HG03159 (cell line): ENCODE measurements around the gene CTSW.

Experiments used
- ATAC-seq: cut with Tn5 transposase; IDR thresholded peaks from one replicate; pipeline ENCODE4 v1.9.1; 2021; ENCODE audit warnings: mild to moderate bottlenecking, moderate library complexity; ENCODE audit not compliant: unreplicated experiment

The CTSW gene

DNA sequence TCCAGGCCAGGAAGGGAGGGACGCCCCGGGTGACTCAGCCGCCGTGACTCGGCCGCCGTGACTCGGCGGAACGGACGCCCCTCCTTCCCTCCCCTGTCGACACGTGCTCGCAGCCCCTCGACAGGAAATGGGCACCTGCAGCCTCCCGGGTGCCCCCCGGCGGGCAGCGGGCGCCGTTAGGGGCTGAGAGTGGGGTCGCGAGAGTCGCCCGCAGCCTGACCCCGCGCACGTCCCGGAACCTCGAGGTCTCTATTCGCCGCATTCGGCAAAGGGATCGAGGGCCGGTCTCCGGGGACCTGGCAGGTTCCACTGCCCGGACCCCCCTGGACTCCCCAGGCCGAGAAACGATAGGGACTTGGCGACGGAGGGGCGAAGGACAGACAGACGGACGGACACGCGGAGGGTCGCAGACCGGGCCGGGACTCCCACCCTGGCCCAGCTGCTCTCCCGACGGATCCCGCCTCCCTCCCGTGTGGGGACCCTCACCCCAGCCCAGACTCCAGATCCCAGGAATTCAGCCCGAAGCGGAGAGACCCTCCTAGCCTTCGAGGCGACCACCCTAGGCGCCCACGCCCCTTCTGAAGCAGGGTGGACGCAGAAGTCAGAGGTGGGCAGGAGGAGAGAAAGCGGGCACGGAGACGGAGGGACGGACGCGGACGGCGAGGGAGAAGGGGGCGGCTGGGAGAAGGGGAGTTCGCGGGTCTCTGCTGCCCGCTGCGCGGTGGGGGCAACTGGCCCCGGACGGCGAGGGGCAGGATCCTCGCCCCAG lies 19.9 kb downstream of the CTSW start:
- no peak for ATAC-seq

DNA sequence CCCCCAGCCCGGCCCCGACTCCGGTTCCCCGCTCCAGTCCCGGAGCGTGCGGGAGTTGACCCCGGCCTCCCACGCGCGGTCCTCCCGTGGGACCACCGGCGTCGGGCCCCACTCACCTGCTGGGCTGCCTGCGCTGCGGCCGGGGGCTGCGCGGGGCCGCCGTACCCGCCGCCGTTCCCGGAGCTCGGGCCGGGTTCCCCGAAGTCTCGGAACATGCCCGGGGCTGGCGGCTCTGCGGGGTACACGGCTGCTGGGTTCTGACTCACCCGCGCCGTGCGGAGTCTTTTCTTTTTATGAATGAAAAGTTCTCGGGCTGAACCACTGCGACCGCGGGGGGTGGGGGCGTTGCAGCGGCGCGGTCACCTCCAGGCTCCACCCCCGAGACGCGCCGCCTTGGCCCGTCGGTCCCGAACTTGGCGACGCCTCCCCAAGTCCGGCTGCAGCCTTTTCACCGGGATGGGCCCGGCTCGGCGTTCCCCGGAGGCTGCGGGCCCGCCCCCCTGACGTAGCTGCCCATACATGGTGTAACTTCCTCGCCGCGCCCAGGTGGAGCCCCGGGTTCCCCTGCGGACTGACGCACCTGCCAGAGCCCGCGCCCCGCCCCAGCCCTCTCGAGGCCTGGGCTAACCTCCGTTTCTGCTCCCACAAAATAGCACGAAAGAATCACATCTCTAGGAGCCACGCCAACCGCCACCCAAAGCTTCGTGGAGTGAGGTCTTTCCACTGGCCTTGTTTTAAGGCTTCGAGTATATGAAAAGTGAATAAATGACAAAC lies 20.7 kb downstream of the CTSW start, which contains the start of gene FOSL1:
Gene FOSL1, minus strand, starts transcription at position 264 of the 774 bp plus-strand sequence. Its CDS starts 49 bp downstream, at position 215.
- ATAC-seq: peak; percentile 78

DNA sequence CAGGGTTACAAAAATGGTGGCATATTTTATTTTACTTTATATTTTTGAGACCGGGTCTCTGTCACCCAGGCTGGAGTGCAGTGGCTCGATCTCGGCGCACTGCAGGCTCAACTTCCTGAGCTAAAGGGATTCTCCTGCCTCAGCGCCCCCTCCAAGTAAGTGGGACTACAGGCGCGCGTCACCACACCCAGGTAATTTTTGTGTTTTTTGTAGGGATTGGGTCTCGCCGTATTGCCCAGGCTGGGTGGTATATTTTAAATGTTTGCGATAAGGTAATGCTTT lies 21.2 kb downstream of the CTSW start:
- no peak for ATAC-seq

DNA sequence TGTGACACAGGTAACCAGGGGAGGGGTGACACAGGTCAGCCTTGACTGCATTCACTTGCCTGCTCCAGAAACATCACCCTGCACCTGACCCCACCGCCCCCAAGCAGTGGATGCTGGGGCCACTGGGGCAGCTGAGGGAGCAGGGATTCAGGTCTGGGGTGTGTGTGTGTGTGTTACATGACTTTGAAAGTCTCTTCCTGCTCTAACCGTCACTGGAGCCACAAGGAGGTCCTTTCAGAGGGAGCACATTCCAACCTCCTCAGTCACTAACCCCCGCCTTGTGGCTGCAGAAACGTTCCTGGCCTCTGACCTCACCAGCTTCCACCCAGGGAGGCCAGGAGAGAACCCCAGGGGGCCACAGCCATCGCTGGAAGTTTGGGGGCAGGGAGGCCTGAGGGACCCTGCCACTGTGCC lies 23.4 kb downstream of the CTSW start:
- ATAC-seq: no peak

DNA sequence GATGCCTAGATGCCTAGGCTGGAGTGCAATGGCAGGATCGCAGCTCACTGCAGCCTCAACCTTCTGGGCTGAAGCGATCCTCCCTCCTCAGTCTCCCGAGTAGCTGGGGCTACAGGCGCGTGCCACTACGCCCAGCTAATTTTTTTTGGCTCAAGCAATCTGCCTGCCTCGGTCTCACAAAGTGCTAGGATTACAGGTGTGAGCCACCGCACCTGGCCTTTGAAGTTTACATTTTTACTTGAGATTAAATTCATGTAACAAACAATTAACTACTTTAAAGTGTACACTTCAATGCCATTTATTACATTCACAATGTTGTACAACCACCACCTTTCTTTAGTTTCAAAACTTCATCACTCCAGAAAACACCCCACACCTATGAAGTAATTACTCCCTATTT lies 24.1 kb downstream of the CTSW start:
- no peak for ATAC-seq

DNA sequence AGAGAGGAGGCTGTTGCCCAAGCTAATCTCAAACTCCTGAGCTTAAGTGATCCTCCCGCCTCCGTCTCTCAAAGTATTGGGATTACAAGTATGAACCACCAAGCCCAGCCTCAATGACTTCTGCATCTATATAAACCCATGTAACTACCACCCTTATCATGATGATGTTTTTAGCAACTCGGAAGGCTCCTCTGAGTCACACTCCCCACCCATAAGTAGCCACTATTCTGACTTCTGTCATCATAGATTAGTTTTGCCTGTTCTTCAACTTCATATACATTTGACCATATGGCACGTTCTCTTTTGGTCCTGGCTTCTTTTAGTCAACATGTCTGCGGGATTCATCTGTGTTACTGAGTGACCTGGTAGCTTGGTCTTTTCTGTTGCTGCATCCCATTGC lies 27.0 kb downstream of the CTSW start:
- ATAC-seq: no peak

DNA sequence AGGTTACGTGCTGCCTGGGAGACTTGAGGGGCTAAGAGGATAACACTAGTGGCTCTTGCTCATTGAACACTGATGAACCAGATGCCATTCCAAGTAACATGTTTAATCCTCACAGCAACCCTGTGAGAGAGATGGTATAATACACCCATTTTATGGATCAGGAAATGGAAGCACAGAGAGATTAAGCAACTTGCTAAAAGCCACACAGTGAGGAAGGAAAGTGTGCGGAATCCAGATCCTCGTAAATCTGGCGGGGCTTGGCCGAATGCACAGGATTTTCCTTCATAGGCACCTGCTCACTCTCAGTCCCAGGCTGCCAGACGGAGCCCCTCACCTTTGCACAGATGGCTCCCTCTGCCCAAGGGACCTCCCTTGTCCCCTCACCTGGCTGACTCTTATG lies 28.2 kb downstream of the CTSW start:
- ATAC-seq: no peak

DNA sequence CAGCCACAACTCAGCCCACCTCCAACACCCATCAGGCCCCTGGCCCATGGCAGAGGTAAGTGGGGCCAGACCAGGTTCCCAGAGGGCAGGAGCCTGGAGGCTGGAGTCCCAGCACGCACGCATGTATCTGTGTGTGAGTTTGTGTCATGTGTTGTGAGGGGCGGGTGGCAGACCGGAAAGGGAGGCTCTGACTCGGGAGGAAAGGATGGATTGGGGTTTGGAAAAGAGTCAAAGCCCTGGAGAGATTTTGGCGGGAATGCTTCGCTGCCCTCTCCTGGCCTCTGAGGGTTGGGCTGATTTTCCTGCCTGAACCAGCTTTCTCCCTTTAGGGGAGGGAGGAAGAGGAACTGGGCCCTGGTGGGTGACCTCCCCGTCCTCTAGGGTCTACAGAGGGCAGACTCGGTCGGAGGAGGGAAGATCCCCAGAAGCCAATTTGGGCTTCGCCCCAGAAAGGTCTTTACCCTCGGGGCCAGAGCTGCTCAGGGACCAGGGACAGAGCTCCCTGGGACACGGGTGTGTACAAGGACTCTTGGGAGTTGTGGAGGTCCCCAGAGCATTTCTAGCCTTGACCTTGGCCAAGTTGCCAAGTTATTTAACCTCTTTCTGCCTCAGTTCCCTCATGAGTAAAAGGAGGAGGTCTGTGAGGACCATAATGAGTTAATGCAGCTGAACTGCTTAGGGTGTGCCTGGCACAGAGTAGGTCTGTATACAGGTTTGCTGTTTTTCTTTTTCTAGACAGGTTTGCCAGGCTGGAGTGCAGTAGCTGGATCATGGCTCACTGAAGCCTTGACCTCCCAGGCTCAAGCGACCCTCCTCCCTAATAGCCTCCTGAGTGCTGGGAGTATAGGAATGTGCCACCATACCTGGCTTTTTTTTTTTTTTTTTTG lies 32.3 kb downstream of the CTSW start:
- ATAC-seq: no peak

DNA sequence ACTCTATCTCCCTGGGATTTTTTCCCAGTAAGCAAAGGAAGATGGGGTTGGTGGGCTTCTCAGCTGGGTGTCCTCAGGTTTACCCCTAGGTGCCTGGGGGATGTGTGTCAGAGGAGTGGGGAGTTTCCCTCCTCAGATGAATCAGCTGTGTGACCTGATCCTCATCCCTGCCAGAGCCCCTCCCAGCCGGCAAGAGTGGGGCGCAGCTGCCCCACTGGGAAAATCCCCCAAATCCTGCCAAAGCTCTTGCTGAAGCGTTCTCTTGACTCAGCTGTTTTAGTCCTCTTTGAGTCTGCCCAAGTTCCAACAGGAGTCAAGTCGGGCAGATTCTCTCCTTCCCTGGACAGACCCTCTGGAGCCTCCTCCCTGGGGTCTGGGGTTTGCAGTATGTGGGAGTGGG lies 33.2 kb downstream of the CTSW start:
- ATAC-seq: no peak

DNA sequence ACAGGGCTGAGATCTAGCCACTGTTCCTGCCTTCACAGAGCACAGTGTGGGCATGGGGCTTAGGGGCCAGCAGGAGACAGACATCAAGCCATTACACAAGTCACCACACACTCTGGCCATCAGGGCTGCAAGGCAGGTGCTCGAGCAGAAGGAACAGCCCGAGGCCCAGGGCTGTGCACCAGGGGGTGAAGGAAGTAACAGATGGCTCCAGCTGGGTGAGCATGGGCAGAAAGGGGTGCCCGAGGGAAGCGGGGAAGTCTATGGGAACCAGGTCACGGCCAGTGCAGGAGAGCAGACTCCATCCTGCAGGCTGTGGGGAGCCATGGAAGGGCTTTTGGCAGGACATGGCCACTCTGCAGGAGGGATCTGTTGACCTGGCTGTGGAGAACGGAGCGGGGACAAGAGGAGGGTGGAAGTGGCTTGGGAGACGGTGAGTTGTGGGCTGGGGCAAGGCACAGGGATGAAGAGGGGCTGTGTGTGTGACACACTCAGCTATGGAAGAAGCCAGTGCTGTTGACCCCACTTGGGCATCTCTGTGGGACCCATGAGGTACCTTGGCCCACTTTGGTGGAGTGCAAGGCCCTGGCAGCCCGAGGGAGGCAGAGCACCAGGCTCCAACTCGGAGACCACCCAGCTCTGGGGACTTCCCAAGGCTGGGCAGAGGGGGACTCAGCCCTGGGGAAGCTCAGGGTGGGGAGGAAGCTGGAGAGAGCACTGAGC lies 35.6 kb downstream of the CTSW start:
- no peak for ATAC-seq

DNA sequence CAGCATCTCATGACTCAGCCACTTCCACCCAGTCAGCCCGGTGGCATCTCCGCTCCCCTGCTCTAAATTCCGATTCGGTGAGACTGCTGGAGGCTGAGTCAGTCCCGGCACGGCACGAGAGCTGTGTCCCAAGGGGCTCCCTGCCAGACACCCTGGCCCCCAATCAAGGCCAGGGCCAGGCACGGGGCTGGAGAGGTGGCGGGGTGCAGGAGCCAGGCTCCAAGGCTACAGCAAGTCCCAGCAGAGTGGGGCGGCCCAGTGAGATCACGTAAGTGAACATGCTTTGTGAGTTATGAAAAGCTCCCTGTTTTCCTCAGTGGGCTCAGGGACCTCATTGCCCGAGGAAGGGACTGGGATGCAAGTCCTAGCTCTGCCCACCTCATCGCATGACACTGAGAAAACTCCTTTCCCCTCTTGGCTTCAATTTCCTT lies 36.2 kb downstream of the CTSW start:
- no peak for ATAC-seq

DNA sequence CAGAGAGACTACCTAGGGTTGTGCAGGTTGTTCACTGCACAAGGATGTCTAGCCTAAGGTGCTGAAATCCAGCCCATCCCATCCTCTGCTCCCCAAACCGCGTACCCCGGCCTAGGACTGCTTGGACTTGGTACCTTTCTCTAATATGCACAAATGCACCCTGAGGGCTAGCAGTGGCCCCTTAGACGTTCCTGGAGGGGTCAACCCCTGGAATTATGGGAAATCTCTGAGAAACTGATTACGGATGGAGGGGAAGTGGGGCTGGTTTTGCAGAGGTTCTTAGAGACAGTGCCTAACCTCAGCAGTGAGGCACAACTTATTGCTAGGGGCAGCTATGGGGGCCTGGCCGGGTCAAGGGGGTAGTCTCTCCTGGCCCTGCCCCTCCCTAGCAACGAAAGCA lies 36.8 kb downstream of the CTSW start:
- no peak for ATAC-seq

DNA sequence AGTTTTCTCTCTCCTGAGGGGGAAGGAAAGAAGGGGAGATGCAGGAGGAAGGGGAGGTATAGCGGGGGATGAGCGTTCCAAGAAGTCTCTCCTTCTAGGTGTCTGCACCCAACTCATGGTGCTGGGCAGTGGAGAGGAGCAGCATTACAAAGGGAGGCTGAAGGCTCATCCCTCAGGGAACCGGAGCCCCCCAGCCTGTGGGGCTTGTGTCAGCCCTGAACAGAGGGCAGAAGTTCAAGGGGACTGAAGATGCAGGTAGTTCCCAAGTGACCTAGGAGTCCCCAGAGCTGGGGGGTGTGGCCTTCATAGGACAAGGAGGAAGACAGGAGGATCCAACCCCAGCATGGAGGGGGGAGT lies 37.4 kb downstream of the CTSW start:
- no peak for ATAC-seq

DNA sequence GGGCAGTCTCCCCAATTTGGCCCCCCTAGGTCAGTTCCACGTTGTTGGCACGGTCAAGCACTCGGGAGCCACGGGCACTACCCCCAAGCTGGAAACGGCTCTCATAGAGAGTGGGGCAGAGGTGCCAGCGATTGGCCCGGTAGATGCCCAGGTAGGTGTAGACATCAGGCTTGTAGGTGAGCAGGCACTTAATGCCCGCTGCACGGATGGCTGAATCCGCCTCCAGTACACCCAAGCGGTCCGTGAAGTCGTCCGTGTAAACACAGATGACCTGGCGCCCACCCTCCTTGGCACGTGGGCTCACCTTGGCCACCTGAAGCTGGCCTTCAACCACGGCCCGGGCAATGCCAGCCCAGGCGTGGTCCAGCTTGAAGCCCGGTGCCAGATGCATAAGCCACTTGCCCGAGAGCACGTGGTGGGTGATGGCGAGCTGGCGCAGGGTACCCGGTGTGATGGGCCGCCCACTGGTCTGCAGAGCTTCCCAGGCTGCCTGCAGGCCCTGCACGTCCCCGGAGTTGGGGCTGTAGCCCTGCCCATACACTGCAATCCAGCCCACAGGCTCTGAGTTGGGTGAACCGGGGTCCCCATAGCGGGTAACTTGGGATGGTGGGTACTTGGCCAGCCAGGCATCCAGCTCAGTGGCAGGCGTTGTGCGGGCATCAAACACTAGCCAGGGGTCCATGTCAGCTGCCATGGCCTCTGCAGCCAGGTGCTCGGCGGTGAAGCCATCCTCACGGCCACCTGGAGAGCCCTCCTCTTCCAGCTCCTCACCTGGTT lies 38.0 kb downstream of the CTSW start:
- no peak for ATAC-seq

DNA sequence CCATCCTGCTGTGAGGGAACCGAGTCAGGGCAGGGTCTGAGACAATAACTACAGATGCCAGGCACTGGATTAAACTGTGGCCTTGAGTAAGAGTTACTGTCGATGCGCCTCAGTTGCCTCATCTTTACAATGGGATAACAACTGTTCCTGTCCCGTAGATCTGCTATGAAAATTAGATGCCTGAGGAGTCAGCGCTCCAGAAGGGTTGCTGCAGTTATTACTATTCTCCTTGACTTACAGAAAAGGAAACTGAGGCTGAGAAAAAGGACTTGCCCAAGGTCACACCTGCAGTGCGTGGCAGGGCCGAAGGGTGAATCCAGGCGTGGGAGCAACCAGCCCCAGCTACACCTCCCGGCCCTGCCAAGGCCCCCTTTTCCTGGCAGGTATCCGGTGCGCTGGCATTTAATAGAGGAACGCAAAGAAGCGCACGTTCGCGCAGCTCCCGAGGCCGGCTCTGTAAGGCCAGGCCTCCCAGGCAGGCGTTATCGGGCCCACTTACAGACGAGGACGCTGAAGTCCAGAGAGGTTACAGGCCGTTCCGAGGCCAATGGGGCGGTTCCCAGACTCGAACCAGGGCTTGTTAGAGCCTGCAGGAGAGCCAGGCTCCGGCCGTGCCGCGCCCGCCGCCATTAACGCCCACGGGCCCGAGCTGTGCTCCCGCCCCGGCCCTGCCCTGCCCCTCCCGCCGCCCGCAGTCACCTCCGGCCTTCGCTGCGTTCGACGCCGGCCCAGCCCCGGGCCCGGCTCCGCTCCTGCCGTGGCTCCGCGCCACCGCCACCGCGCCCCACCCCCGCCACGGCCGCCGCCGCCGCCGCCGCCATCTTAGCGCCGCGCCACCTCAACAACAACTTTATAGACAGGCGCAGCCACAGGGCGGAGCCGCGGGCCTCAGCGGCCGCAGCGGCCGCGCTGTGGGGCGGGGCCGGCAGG lies 38.8 kb downstream of the CTSW start, which contains the start of gene C11orf68:
Gene C11orf68, minus strand, starts transcription at position 852 of the 930 bp plus-strand sequence. Its CDS starts 31 bp downstream, at position 821.
- ATAC-seq: peak; percentile 51

DNA sequence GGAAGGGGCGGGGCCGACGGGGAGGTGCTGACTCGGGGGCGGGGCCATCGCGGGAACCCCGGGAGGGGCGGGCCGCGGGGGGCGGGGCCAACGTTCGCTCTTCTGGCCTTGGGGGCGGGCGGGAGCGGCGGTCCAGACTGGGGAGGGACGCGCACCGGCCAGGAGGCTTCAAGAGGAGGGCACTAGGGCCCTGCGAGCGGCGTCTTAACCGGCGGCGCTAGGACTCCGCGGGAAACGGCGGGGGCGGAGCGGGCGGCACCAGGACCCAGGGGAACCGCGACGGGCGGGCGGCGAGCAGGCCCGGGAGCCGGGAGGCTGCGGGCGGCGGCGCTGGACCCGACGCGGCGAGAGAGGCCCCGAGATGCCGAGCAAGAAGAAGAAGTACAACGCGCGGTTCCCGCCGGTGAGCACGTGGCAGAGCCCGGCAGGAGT lies 39.5 kb downstream of the CTSW start, which contains the start of gene DRAP1:
Gene DRAP1, plus strand, starts transcription at position 286 of the 432 bp plus-strand sequence. Its CDS starts 76 bp downstream, at position 362.
- peak; percentile 80 for ATAC-seq

DNA sequence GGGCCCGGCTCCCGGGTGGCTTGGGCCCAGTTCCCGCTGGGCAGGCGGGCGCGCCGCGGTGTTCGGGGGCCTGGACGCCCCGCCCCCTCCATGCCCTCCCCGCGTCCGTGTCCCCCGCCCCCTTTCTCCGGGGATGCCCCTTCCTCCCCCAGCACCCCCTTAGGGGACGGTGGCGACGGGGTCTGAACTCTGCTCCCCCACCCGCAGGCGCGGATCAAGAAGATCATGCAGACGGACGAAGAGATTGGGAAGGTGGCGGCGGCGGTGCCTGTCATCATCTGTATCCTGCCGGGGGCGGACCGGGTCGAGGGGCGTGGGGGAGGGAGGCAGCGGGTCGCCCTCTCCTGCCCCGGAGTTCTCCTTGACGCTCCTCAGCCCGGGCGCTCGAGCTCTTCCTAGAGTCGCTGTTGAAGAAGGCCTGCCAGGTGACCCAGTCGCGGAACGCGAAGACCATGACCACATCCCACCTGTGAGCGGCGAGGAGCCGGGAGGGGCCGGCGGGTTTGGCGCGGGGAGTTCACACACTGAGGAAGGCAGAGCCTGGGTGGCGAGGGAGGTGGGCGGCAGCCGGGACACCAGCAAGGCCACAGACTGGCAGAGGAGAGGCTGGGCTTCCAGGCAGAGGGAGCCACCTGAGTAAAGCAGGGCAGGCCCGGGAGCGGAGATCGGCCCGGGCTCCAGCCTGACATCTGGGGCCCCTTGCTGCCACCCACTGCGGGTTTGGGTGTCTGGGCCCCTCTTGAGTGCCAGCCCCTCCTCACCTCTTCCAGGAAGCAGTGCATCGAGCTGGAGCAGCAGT lies 40.1 kb downstream of the CTSW start:
- peak; percentile 32 for ATAC-seq

DNA sequence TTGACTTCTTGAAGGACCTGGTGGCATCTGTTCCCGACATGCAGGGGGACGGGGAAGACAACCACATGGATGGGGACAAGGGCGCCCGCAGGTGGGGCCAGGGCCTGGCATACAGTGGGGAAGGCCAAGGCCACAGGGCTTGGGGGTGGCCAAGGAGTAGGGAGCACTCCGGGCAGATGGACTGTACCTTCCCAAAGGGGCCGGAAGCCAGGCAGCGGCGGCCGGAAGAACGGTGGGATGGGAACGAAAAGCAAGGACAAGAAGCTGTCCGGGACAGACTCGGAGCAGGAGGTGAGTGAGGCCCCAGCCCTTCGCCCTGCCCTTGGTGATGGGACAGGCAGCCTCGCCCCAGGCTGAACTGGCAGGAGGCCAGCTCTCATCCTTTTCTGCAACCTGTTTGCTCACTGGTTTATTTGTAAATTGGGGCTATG lies 40.8 kb downstream of the CTSW start:
- ATAC-seq: no peak
